Adrenal gland (tissue), 5 donors: Measurements from ENCODE around the gene ALDOA.

ENCODE experiments used
- CTCF ChIP-seq, 6 experiments: fragments of 450-650 bp in 4 of 6; fragments of 200-600 bp in 2 of 6; sonication (generic) in 1 of 6; IDR thresholded peaks; 1 replicate in 5 of 6; 2 replicates in 1 of 6; pipeline versions ENCODE4 v1.5.1 to v1.8.0; 2016 to 2021; ENCODE audit warnings: antibody characterized with exemption in 6 of 6, mild to moderate bottlenecking in 2 of 6, moderate library complexity in 1 of 6
- POLR2A ChIP-seq, 2 donors: fragments of 450-650 bp; IDR thresholded peaks; one replicate each; pipeline ENCODE4 v1.6.1; 2017; ENCODE audit warnings: antibody characterized with exemption in 2 of 2, mild to moderate bottlenecking in 2 of 2, moderate library complexity in 1 of 2
- donor health status: DM: no; HTN: no; CAD: no.

- TF ChIP-seq CTCF (IDR thresholded peaks at IDR 0.05) (peak in 4 of 6 experiments; percentile 13 to 34 (median 26)), POLR2A (IDR thresholded peaks at IDR 0.05) (peak in 1 of 2 donors; percentile 46)
These were observed 1.4 kb upstream of the ALDOA start for GRCh38 chr16:30063893-30064728.
